HG02970 (cell line): ENCODE data around the gene GNAZ.

ENCODE experiments used
- ATAC-seq: cut with Tn5 transposase; IDR thresholded peaks from one replicate; pipeline ENCODE4 v1.9.1; 2021; ENCODE audit warnings: mild to moderate bottlenecking, moderate library complexity, moderate number of reproducible peaks; ENCODE audit not compliant: unreplicated experiment, low FRiP score

Gene GNAZ

GRCh38 chr22:23105304-23105703, 35.0 kb downstream of the GNAZ start:
- no peak for ATAC-seq

- ATAC-seq: no peak
Observed at GRCh38 chr22:23105919-23106318, 35.6 kb downstream of the GNAZ start.

DNA sequence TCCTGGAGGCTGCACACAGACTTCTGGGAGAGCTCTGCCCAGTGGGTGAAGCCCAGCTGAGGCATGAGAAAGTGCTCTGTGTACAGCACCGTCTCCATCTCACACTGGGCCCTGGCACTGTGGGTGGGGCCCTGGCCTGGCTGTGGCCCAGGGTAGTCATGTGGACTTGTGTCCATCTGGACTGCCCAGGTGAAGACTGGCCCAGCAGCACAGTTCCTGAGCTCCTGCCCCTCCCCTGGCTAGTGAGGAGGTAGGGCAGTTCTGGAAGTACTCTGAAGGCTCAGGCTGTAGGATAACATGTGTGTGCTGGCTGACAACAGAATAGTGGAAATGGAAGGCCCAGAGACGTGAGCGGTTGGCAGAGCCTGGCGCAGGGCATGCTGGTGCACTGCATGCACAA, 36.0 kb downstream of the GNAZ start:
- no peak for ATAC-seq

GRCh38 chr22:23106906-23107367, 36.6 kb downstream of the GNAZ start:
- ATAC-seq: no peak

DNA sequence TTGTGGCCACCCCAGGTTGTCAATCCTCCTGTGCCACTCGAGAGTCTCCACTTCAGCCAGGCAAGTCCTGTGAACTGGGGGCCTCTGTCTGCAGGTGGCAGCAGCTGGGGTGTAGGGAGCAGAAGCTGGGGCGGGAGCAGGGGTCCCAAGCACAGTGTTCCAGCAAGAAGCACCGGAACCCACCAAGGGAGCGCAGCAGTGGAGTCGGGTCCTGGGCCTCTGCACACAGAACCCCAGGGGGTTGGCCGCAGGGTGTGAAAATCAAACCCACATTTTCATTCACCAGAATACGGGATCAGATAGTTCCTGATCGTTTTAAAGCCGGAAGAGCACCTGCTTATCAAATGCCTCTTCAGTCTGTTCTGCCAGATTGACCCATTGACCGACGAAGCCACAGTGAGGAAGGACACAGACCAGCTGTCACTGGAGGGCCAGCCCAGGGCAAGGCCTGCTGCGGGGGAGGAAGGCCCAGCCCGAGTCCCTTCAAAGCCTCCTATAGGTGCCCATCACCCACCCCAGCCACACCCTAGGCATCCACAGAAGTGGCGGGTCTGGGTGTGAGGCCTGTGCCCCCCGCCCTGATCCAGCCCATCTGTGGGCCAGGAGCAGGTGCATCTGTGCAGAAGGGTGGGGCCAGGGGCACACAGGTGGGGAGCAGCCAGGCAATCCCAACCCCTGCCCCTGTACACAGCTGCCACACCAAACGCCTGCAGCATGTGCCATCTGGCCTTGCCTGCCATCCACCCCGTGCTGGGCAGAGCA, 37.3 kb downstream of the GNAZ start:
- ATAC-seq: no peak

DNA sequence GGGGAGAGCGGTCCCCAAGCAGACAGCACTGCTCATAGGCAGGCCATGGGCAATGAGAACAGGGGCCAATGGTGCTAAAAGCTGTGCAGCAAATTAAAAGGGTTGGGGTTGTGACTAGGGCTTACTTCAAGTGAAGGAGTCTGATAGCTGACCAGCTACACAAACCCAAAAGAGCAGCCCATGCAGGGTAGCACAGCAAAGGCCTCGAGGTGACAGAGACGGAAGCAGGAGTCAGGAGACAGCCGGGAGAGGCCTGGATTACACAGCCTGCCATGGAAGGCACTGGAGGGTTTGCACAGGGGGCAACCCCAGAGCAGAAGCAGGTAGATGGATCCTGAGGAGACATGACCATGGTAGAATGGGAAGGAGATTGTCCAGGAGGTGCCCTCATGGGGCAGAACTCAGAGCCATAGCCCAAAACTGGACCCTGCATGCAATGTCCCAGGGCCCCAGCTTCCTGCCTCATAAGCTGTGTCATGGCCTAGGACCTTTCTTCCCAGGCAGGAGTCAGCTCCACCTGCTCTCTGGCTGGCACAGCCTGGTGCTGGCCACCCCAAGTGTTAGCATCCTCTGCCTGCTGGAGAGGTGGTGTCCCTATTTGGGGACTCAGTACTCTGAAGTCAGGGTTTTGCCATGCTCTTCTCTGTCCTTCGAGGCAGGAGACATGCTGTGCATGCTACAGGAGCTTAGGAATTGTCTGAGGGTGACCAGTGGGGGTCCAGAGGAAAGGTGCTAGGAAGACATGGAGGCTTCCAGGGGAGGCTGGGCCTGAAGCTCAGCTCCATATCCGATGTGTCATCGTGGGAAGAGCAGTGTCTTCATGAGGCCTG, 38.1 kb downstream of the GNAZ start:
- no peak for ATAC-seq

DNA sequence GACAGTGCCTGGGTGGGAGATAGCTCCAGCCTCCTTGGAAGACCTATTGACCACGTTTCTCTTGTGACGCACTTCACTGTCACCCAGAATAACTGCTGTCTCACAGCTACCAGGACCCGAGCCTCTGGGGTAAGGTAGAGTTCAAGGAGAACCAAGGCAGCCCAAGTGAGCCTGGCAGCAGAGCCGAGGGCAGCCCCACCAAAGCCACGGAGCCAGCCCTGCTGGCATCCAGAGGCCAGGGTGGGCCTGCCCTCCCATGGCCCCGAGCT, 38.7 kb downstream of the GNAZ start:
- no peak for ATAC-seq

GRCh38 chr22:23109441-23109978, 39.2 kb downstream of the GNAZ start:
- no peak for ATAC-seq

DNA sequence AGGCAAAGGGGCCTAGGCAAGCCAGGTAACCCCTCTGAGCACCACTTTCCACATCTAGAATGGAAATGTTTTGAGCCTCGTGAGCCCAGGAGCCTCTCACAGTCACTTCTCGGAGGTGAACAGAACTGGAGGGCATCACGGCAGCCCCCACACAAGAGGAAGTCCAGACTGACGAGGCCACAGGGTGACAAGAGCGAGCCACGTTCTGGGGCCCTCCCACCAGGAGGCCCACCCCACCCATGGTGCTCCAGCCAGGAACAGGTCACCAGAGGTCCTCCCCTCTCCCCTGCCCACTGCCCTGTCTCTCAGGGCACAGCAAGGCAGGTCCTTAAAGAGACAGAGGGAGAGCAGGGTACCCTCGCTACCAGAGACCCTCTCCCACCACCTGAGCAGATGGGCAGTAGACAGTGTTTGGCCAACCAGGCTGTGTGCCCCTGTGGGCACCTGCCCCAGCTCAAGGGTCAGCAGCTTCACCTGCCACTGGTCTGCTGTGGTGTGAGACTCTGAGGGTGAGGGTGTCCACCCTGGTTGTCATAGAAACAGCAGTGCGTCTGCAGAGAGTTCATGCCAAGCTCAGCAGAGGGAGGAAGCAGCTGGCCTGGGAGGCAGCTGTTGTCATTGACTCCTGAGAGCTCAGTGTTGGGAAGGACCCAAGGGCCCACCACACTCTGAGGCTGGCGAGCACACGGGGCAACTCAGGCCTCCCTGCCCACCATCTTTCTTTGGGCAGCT, 40.0 kb downstream of the GNAZ start:
- ATAC-seq: no peak

DNA sequence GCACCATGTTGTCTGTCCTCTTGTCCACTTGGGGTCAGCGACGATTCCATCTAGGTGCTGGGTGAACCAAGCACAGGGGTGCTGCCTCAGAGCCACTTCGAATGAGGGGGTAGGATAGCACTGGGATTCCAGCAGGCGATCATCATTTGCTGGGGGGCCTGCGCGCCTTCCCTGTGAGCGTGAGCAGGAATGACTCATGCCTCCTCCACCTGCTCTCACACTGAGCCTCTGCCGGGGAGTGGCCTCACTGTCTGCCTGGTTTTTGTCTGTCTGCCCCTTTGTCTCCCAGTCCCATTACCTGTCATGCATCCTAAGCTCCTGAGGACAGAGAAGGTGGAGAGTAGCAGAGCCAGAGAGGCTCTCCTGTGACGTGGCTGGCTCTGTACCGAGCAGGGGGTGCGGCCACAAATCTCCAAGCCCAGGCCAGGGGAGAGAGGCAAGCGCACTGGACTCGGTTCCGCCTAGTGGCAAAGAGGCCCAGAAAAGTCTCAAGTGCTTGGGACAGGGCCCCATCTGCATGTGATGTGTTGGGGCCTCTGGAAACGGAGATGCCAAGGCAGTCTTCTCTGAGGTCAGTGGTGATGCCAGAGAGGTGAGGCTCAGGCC, 40.7 kb downstream of the GNAZ start:
- ATAC-seq: no peak

- ATAC-seq: no peak
Observed at GRCh38 chr22:23112472-23113012, 42.2 kb downstream of the GNAZ start.

GRCh38 chr22:23113067-23113846, 42.9 kb downstream of the GNAZ start:
- ATAC-seq: no peak

- no peak for ATAC-seq
Observed at GRCh38 chr22:23113847-23114720, 43.8 kb downstream of the GNAZ start.

DNA sequence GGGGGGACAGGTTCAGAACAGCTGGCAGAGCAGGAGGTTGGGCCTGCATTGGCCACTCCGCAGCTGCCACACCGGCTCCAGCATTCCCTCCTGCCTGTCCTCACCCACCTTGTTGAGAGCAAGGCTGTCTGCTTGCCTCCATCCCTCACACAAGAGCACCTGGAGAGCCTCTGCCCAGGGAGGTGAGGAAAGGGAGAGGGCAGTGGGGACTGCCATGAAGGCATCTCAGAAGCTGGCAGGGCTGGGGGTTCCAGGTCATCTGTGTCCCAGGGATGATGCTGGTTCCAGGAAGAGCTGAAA, 44.4 kb downstream of the GNAZ start:
- ATAC-seq: no peak

GRCh38 chr22:23115369-23115768, 45.0 kb downstream of the GNAZ start:
- no peak for ATAC-seq

DNA sequence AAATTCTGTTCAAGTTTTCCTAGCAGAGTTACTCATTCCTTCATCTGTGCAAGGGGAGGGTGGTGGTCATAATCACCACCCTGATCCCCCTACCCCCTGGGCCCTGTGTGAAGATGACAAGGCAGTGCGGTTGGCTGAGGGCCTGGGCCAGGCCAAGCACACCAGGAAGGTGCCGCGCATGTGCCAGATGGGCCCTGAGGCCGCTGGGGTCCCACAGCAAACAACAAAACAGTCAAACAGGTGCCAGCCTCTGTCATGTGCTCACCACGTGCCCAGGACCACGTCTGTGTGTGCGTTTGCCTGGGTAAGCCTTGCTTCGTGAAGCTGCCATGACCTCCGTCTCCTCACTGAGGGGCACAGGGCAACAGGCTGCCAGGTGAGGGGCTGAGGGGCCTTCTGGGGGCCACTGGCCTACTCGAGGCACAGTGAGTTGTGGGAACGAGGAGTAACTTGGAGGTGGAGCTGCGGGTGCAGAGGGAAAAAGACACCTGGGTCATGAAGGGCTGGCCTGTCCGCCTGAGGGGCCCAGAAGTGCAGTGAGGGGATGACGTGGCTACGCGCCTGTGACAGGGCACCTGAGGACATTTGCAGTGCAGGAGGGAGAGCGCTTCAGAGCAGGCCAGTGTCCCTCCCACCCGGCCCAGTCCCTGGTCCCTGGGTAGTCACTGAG, 45.6 kb downstream of the GNAZ start:
- ATAC-seq: no peak

DNA sequence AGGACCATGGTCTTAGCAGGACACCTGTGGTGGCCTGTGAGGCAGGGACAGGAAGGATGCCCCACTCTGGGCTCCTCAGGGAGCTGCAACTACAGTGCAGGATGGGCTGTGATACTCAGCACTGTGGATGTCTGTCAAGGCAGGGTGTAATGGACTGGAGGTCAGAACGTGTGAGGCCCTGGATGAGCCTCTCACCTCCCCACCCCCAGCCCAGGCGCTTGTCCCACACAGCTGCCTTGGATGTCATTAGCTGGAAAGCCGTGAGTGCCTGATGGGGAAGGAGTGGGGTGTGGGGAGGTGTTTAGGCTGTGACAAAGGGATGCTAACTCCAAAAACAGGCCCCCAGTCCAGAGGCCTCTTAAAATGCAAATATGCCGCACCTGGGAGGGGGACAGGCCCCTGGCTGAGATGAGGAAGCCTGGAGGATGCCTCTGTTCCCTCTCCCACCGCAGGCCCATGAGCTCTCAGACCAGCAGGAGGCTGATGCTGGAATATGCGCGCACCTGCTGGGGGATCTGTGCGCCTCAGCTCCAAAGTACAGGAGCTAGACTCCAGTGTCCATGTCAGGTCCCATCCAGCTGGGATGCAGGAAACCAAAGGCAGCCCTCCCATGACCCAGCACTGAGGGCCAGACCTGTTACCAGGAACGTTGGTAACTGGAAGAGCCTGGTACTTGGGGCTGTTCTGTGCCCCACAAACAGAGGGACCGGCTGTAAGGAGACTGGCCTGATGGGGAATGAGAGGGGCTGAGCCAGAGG, 46.4 kb downstream of the GNAZ start:
- ATAC-seq: no peak

- no peak for ATAC-seq
Observed at GRCh38 chr22:23117275-23117674, 47.0 kb downstream of the GNAZ start.
